ENCODE measurements around the gene FIP1L1. TPM values are rescaled to one million over a fixed set of nuclear protein-coding genes. Genes with fewer than 3 reads are reported as not detected.

Gene FIP1L1
- total RNA-seq, 2 experiments from 2014 or later: 50.9 to 53.1 TPM

DNA sequence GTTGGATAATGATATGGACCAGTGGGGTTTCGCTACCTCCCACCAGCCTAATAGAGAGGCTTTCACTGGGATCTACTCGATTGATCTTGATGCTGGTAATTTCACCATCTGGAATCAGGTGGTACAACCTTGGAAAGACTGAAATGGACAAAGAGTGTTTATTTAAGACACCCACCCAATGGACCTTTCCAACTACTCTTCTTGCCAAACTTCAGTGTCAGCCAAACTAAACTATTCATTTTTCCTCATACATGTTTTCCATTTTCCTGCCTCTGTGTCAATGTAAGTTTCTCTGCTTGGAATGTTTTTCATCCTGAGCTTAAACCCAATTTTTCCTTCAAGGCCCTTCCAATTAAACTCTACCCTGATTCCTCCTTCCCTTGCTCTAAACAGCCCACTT is 121.3 kb downstream of the FIP1L1 start:
- Mint-ChIP-seq H3K4me3 (no peak overlapping the region), H3K27ac (no peak overlapping the region), H3K9me3 (no peaks in the 10 kb centered on the region), H3K4me1 (ENCODE audit: low read depth) (no peaks in the 10 kb centered on the region), H3K27me3 (no peaks in the 10 kb centered on the region), H3K36me3 (ENCODE audit: low read depth) (no peaks in the 10 kb centered on the region)
- Histone ChIP-seq H3K27me3 (ENCODE audit: control insufficient read depth in 1 of 2, insufficient read depth in 2 of 2, low read length in 2 of 2) (no peaks in the 10 kb centered on the region), H3K27ac (ENCODE audit: low read depth in 1 of 2, low read length in 2 of 2) (no peak overlapping the region), H3K4me1 (ENCODE audit: insufficient read depth, low read length) (no peaks in the 10 kb centered on the region), H3K36me3 (ENCODE audit: insufficient read depth, low read length) (no peaks in the 10 kb centered on the region), H3K4me3 (ENCODE audit: low read length) (no peak overlapping the region), H3K9me3 (ENCODE audit: control insufficient read depth in 1 of 2, insufficient read depth in 1 of 2, low read length in 2 of 2) (no peaks in the 10 kb centered on the region)
- no peak for ATAC-seq (ENCODE audit: poor library complexity)
- POLR2A ChIA-PET: no interaction called here
- CTCF ChIA-PET: no interaction called here
- intact Hi-C loops (cut with DNase I, micrococcal nuclease): no loop called here
- TF ChIP-seq, protein P1, sequence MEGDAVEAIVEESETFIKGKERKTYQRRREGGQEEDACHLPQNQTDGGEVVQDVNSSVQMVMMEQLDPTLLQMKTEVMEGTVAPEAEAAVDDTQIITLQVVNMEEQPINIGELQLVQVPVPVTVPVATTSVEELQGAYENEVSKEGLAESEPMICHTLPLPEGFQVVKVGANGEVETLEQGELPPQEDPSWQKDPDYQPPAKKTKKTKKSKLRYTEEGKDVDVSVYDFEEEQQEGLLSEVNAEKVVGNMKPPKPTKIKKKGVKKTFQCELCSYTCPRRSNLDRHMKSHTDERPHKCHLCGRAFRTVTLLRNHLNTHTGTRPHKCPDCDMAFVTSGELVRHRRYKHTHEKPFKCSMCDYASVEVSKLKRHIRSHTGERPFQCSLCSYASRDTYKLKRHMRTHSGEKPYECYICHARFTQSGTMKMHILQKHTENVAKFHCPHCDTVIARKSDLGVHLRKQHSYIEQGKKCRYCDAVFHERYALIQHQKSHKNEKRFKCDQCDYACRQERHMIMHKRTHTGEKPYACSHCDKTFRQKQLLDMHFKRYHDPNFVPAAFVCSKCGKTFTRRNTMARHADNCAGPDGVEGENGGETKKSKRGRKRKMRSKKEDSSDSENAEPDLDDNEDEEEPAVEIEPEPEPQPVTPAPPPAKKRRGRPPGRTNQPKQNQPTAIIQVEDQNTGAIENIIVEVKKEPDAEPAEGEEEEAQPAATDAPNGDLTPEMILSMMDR (IDR thresholded peaks at IDR 0.05): no peak
- no peak for DNase-seq

DNA sequence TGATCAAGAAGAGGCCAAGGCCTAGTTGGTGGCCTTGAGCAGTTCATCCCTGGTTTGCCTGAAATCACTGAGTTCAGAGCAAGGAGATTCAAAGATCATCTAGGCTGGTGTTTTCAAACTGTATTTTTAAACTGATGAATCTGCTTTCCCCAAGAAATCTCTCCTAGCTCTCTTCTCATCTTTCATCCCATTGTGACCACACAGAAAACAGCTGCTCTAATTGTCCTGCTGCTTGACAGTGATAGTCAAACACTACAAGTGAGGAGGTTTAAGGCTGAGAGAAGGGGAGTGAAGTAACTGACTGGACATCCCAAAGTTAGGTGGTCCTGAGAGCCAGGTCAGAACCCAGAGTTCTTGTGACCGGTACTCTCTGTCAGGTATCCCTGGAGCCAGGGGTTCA is 122.3 kb downstream of the FIP1L1 start:
- ATAC-seq (ENCODE audit: poor library complexity): no peak
- Mint-ChIP-seq H3K9me3 (no peaks in the 10 kb centered on the region), H3K4me3 (no peak overlapping the region), H3K27me3 (no peaks in the 10 kb centered on the region), H3K27ac (no peak overlapping the region), H3K36me3 (ENCODE audit: low read depth) (no peaks in the 10 kb centered on the region), H3K4me1 (ENCODE audit: low read depth) (no peaks in the 10 kb centered on the region)
- H3K36me3 ChIP-seq (ENCODE audit: insufficient read depth, low read length): no peaks in the 10 kb centered on the region
- H3K4me1 ChIP-seq (ENCODE audit: insufficient read depth, low read length): no peaks in the 10 kb centered on the region
- no peaks in the 10 kb centered on the region for H3K9me3 ChIP-seq (ENCODE audit: control insufficient read depth in 1 of 2, insufficient read depth in 1 of 2, low read length in 2 of 2)
- TF ChIP-seq, protein P1 (IDR thresholded peaks at IDR 0.05): no peak
- no peak for DNase-seq
- POLR2A ChIA-PET: no interaction called here
- no peaks in the 10 kb centered on the region for H3K27me3 ChIP-seq (ENCODE audit: control insufficient read depth in 1 of 2, insufficient read depth in 2 of 2, low read length in 2 of 2)
- H3K27ac ChIP-seq (ENCODE audit: low read depth in 1 of 2, low read length in 2 of 2): no peak overlapping the region
- intact Hi-C loops (cut with DNase I, micrococcal nuclease): no loop called here
- CTCF ChIA-PET: no interaction called here
- no peak overlapping the region for H3K4me3 ChIP-seq (ENCODE audit: low read length)

DNA sequence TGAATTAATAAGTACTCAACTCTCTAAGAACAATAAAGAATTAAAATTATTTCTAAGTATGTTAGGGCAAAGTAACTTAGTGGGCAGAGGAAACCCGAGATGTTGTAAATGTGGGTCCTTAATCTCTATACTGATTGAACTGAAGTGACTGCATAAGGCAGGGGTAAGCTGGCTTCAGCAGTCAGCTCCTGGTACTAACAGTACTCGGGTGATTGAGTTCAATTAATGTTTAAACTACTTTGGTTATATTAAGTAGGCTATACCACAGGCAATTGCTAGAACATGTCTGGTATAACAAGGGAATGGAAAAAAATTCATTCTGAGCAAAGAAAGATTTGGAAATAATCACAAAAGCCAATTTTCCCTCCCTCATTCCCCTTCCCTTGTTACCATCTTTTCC is 123.1 kb downstream of the FIP1L1 start:
- no peaks in the 10 kb centered on the region for H3K36me3 ChIP-seq (ENCODE audit: insufficient read depth, low read length)
- Mint-ChIP-seq H3K27ac (no peak overlapping the region), H3K27me3 (no peaks in the 10 kb centered on the region), H3K36me3 (ENCODE audit: low read depth) (no peaks in the 10 kb centered on the region), H3K4me3 (no peak overlapping the region), H3K9me3 (no peaks in the 10 kb centered on the region), H3K4me1 (ENCODE audit: low read depth) (no peaks in the 10 kb centered on the region)
- no peak overlapping the region for H3K27ac ChIP-seq (ENCODE audit: low read depth in 1 of 2, low read length in 2 of 2)
- CTCF ChIA-PET: no interaction called here
- no peaks in the 10 kb centered on the region for H3K4me1 ChIP-seq (ENCODE audit: insufficient read depth, low read length)
- H3K27me3 ChIP-seq (ENCODE audit: control insufficient read depth in 1 of 2, insufficient read depth in 2 of 2, low read length in 2 of 2): no peaks in the 10 kb centered on the region
- H3K4me3 ChIP-seq (ENCODE audit: low read length): no peak overlapping the region
- no peaks in the 10 kb centered on the region for H3K9me3 ChIP-seq (ENCODE audit: control insufficient read depth in 1 of 2, insufficient read depth in 1 of 2, low read length in 2 of 2)
- no peak for ATAC-seq (ENCODE audit: poor library complexity)
- intact Hi-C loops (cut with DNase I, micrococcal nuclease): no loop called here
- POLR2A ChIA-PET: no interaction called here
- no peak for DNase-seq
- TF ChIP-seq, protein P1 (IDR thresholded peaks at IDR 0.05): no peak
